ENCODE results near the gene NABP1. TPM values are rescaled to one million over a fixed set of nuclear protein-coding genes. Genes with fewer than 3 reads are reported as not detected.
A peak's percentile ranks its signal among the peaks of the same experiment; 100 is the strongest.

The NABP1 gene
- total RNA-seq, 6 donors from 2014 or later = 35.7 to 137 (median 46.9) TPM

- WGBS, 2 donors = 78 to 86% methylated on average over 10 of the region's 10 CpGs
- DNase-seq = no peak
- Histone ChIP-seq H3K27me3 (no peaks in the 10 kb centered on the region), H3K27ac (no peak overlapping the region), H3K9me3 (no peaks in the 10 kb centered on the region), H3K4me3 (no peak overlapping the region), H3K4me1 (peaks cover 0 to 6% (median 0%) of the 10 kb centered on the region in 4 donors), H3K36me3 (no peaks in the 10 kb centered on the region)
- TF ChIP-seq POLR2AphosphoS5 (IDR thresholded peaks at IDR 0.05) (no peak), CTCF (IDR thresholded peaks at IDR 0.05) (no peak), POLR2A (IDR thresholded peaks at IDR 0.05) (no peak), EP300 (IDR thresholded peaks at IDR 0.05) (no peak)
- no peak for ATAC-seq (ENCODE audit: low FRiP score in 2 of 2)
These were observed 21.5 kb downstream of the NABP1 start for GRCh38 chr2:191699341-191699945.

GRCh38 chr2:191701029-191701428 lies 23.1 kb downstream of the NABP1 start:
- Histone ChIP-seq H3K9me3 (no peaks in the 10 kb centered on the region), H3K27me3 (no peaks in the 10 kb centered on the region), H3K27ac (no peak overlapping the region), H3K4me3 (no peak overlapping the region), H3K36me3 (no peaks in the 10 kb centered on the region), H3K4me1 (peaks cover 0 to 4% (median 0%) of the 10 kb centered on the region in 4 donors)
- TF ChIP-seq EP300 (IDR thresholded peaks at IDR 0.05) = no peak
- WGBS, 2 donors = 85 to 87% methylated on average over 1 of the region's 1 CpG
- ATAC-seq (ENCODE audit: low FRiP score in 2 of 2) = no peak
- no peak for DNase-seq

- no peak for DNase-seq
- H3K9me3 ChIP-seq = no peaks in the 10 kb centered on the region
- TF ChIP-seq POLR2A (IDR thresholded peaks at IDR 0.05) (no peak), EP300 (IDR thresholded peaks at IDR 0.05) (no peak), POLR2AphosphoS5 (IDR thresholded peaks at IDR 0.05) (no peak), CTCF (IDR thresholded peaks at IDR 0.05) (no peak)
- no peak overlapping the region for H3K4me3 ChIP-seq
- no peaks in the 10 kb centered on the region for H3K27me3 ChIP-seq
- H3K4me1 ChIP-seq = no peaks in the 10 kb centered on the region
- WGBS, 2 donors = 63 to 83% methylated on average over 2 of the region's 2 CpGs
- H3K36me3 ChIP-seq = no peaks in the 10 kb centered on the region
- H3K27ac ChIP-seq = no peak overlapping the region
- ATAC-seq (ENCODE audit: low FRiP score in 2 of 2) = no peak
These were observed 23.8 kb downstream of the NABP1 start for GRCh38 chr2:191701696-191702095.

- TF ChIP-seq CTCF (IDR thresholded peaks at IDR 0.05) (no peak), EP300 (IDR thresholded peaks at IDR 0.05) (no peak), POLR2AphosphoS5 (IDR thresholded peaks at IDR 0.05) (no peak), POLR2A (IDR thresholded peaks at IDR 0.05) (no peak)
- Histone ChIP-seq H3K36me3 (no peaks in the 10 kb centered on the region), H3K4me3 (peak overlapping the region in 1 of 4 donors; percentile 1), H3K27ac (no peak overlapping the region), H3K27me3 (no peaks in the 10 kb centered on the region), H3K9me3 (no peaks in the 10 kb centered on the region), H3K4me1 (no peaks in the 10 kb centered on the region)
- WGBS, 2 donors = 81 to 92% methylated on average over 7 of the region's 7 CpGs
- DNase-seq (no peak), ATAC-seq (ENCODE audit: low FRiP score in 2 of 2) (peak in 1 of 2 donors; percentile 19)
These were observed 25.3 kb downstream of the NABP1 start for GRCh38 chr2:191703079-191703725.

- no peaks in the 10 kb centered on the region for H3K36me3 ChIP-seq
- TF ChIP-seq CTCF (IDR thresholded peaks at IDR 0.05) = no peak
- TF ChIP-seq POLR2AphosphoS5 (IDR thresholded peaks at IDR 0.05) = no peak
- TF ChIP-seq POLR2A (IDR thresholded peaks at IDR 0.05) = no peak
- no peak for TF ChIP-seq EP300 (IDR thresholded peaks at IDR 0.05)
- DNase-seq (no peak), ATAC-seq (ENCODE audit: low FRiP score in 2 of 2) (no peak)
- no peak overlapping the region for H3K4me3 ChIP-seq
- 74 to 80% methylated on average over 4 of the region's 4 CpGs for WGBS, 2 donors
- H3K9me3 ChIP-seq = no peaks in the 10 kb centered on the region
- H3K27me3 ChIP-seq = no peaks in the 10 kb centered on the region
- H3K4me1 ChIP-seq = no peaks in the 10 kb centered on the region
- H3K27ac ChIP-seq = no peak overlapping the region
These were observed 27.1 kb downstream of the NABP1 start for GRCh38 chr2:191705084-191705483.
